ENCODE data around the gene BIRC5.

DNA sequence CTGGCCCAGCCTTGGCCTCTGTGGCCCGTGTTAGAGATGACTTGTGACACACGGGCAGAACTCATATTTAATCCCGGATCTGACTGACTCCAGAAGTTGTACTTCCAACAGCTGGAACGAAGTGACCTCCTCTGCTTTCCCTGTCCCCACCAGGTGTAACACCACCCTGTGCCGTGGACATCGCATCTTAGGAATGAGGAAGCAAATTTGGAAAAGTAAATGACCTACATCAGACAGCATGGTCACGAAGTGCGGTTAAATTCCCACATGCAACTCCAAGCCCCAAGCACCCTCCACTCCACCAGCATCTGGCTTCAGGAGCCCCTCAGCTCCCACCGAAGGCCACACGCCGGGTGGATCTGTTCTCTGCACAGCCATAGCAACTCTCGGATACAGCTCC lies 30.1 kb upstream of the BIRC5 start:
- no peak for TF ChIP-seq GATA2 (IDR thresholded peaks at IDR 0.05; ENCODE audit: low read depth, low read length)
- TF ChIP-seq GATA3 (IDR thresholded peaks at IDR 0.05; ENCODE audit: low read depth, low read length): no peak
